Measurements from ENCODE around the gene XRCC5.
A peak's percentile ranks its signal among the peaks of the same experiment; 100 is the strongest.
"Not testable (repeated sequence)": the region's sequence is repeated elsewhere in the genome, so short reads cannot be mapped to it uniquely, and the experiment has no call there.

The XRCC5 gene

DNA sequence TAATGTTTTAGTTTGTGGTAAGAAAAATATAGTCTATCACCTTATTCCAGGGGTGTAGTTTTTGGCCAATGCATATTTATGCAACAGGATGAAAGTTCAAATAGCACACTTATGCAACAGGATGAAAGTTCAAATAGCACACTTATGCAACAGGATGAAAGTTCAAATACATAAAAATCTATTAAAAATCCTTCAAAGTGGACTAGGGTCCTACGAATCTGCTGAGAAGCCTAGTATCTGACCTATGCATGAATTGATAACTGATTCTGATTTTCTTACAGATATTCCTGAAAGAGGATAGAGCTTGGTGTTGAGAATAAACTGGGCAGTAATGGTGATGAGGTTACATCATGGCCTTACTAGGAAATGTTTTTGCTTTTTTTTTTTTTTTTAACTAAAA, 30.4 kb upstream of the XRCC5 start:
- Histone ChIP-seq H3K79me2 (ENCODE audit: insufficient read depth, low read length) (no peaks in the 10 kb centered on the region), H3F3A (ENCODE audit: insufficient read depth, low read length) (no peaks in the 10 kb centered on the region), H3K4me1 (ENCODE audit: insufficient read depth, low read length, severe bottlenecking) (peaks cover 13% of the 10 kb centered on the region), H3K9me2 (ENCODE audit: low read depth, low read length) (no peaks in the 10 kb centered on the region), H3K4me2 (ENCODE audit: low read length) (no peak overlapping the region), H3K4me3 (ENCODE audit: low read depth, low read length, poor library complexity, severe bottlenecking) (no peak overlapping the region), H3K27ac (ENCODE audit: low read depth, low read length, poor library complexity, severe bottlenecking) (no peak overlapping the region), H4K20me1 (ENCODE audit: insufficient read depth, low read length) (no peaks in the 10 kb centered on the region), H3K27me3 (ENCODE audit: insufficient read depth, low read length) (no peaks in the 10 kb centered on the region; the same call in 1 of the 2 replicates), H3K9me3 (ENCODE audit: low read length) (no peaks in the 10 kb centered on the region), H3K36me3 (ENCODE audit: insufficient read depth, low read length) (no peaks in the 10 kb centered on the region), H2AFZ (ENCODE audit: low read length) (no peak overlapping the region), H3K9ac (ENCODE audit: low read length) (no peak overlapping the region)
- TF ChIP-seq EZH2 (IDR thresholded peaks at IDR 0.05; ENCODE audit: borderline replicate concordance, low read length) (no peak), CTCF (IDR thresholded peaks at IDR 0.05; ENCODE audit: low read length) (no peak)

DNA sequence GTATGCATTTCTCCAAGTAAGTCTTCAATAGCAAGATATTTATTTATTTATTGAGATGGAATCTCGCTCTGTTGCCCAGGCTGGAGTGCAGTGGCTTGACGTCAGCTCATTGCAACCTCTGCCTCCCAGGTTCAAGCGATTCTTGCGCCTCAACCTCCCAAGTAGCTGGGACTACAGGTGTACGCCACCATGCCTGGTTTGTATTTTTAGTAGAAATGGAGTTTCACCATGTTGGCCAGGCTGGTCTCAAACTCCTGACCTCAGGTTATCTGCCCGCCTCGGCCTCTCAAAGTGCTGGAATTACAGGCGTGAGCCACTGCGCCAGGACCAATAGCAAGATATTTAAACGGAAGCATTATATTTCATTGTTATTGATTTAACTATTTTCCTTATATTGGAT, 29.1 kb upstream of the XRCC5 start:
- H4K20me1 ChIP-seq (ENCODE audit: insufficient read depth, low read length); H3F3A ChIP-seq (ENCODE audit: insufficient read depth, low read length); H3K36me3 ChIP-seq (ENCODE audit: insufficient read depth, low read length); H3K79me2 ChIP-seq (ENCODE audit: insufficient read depth, low read length); H3K9me2 ChIP-seq (ENCODE audit: low read depth, low read length); H3K4me2 ChIP-seq (ENCODE audit: low read length); H3K9me3 ChIP-seq (ENCODE audit: low read length); H3K9ac ChIP-seq (ENCODE audit: low read length); H3K4me3 ChIP-seq (ENCODE audit: low read depth, low read length, poor library complexity, severe bottlenecking); H3K27me3 ChIP-seq (ENCODE audit: insufficient read depth, low read length); H3K27ac ChIP-seq (ENCODE audit: low read depth, low read length, poor library complexity, severe bottlenecking); H2AFZ ChIP-seq (ENCODE audit: low read length): not testable (repeated sequence)
- H3K4me1 ChIP-seq (ENCODE audit: insufficient read depth, low read length, severe bottlenecking), result peaks cover 19% of the 10 kb centered on the region

DNA sequence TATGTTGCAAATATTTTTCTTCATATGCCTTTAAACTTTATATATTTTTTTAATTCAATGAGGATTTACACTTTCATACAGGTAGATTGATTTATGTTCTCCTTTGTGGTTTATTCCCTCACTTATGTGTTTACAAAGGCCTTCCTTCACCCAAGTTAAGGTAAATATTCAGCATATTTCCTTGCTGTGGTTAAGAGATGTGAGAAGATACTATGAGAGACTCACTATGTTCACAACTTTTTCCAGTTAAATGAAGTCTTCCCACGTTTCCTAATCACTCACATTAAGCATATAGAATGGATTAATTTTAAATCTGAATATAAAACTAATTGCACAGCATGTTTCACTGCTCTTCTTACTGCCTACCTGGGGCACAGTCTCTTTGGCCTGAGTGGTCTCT, 28.1 kb upstream of the XRCC5 start:
- Histone ChIP-seq H3K4me2 (ENCODE audit: low read length) (peak overlapping the region; percentile 78), H4K20me1 (ENCODE audit: insufficient read depth, low read length) (no peaks in the 10 kb centered on the region), H3F3A (ENCODE audit: insufficient read depth, low read length) (no peaks in the 10 kb centered on the region), H3K4me1 (ENCODE audit: insufficient read depth, low read length, severe bottlenecking) (peaks cover 19% of the 10 kb centered on the region), H3K27ac (ENCODE audit: low read depth, low read length, poor library complexity, severe bottlenecking) (no peak overlapping the region), H3K79me2 (ENCODE audit: insufficient read depth, low read length) (no peaks in the 10 kb centered on the region), H3K9ac (ENCODE audit: low read length) (peak overlapping the region; percentile 61; the same call in 1 of the 2 replicates), H3K27me3 (ENCODE audit: insufficient read depth, low read length) (no peaks in the 10 kb centered on the region), H3K9me3 (ENCODE audit: low read length) (no peaks in the 10 kb centered on the region), H3K36me3 (ENCODE audit: insufficient read depth, low read length) (no peaks in the 10 kb centered on the region), H3K9me2 (ENCODE audit: low read depth, low read length) (no peaks in the 10 kb centered on the region), H2AFZ (ENCODE audit: low read length) (no peak overlapping the region), H3K4me3 (ENCODE audit: low read depth, low read length, poor library complexity, severe bottlenecking) (peak overlapping the region; percentile 59)
- TF ChIP-seq EZH2 (IDR thresholded peaks at IDR 0.05; ENCODE audit: borderline replicate concordance, low read length), result no peak
- TF ChIP-seq CTCF (IDR thresholded peaks at IDR 0.05; ENCODE audit: low read length), result no peak

DNA sequence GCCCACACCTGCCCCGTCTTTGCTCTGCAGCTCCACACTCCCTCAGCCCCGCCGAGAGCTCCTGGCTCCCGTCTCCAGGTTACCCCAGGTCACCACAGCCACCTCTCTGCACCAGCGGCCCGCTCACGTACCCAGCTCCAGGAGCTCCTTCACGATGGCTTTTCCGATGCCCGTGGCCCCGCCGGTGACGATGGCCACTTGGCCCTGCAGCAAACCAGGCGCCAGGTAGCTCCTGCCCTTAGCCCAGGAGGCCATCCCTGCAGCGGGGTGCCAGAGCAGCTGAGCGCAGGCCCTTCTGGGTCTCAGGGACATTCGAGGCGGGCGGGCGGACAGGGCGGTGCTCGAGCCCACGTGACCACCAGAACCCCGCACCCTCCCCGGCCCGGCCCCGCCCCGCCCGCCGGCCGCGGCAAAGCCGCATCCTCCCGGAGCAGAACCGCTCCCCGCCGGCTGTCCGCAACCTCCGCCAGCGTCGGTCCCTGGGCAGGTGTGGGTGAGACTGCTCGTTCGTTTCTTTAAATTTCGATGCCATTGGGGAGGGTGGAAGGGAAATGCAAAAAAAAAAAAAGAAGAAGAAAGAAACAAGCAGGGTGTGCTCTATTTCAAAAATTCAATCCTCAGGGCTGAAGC, 27.5 kb upstream of the XRCC5 start, which contains the start of the genes PECR and TMEM169:
Gene PECR, minus strand, starts transcription at position 323 of the 630 bp plus-strand sequence. Its CDS starts 68 bp downstream, at position 255.
Gene TMEM169, plus strand, starts transcription at position 433 of the 630 bp plus-strand sequence. CDS start 14,045 bp downstream, outside the sequence.
- H3K27ac ChIP-seq (ENCODE audit: low read depth, low read length, poor library complexity, severe bottlenecking), result no peak within 1 kb of the TSS
- peak within 1 kb of the TSS; percentile 78 for H3K4me2 ChIP-seq (ENCODE audit: low read length)

More for the DNA sequence above, 27.5 kb upstream of the XRCC5 start, which contains the start of the genes PECR and TMEM169:
- Histone ChIP-seq H3K9me2 (ENCODE audit: low read depth, low read length) (no peaks in the 10 kb centered on the region), H3F3A (ENCODE audit: insufficient read depth, low read length) (no peaks in the 10 kb centered on the region), H3K9ac (ENCODE audit: low read length) (peak within 1 kb of the TSS; percentile 61), H3K79me2 (ENCODE audit: insufficient read depth, low read length) (no peaks in the 10 kb centered on the region), H2AFZ (ENCODE audit: low read length) (no peak within 1 kb of the TSS), H3K4me3 (ENCODE audit: low read depth, low read length, poor library complexity, severe bottlenecking) (peak within 1 kb of the TSS; percentile 59), H3K4me1 (ENCODE audit: insufficient read depth, low read length, severe bottlenecking) (peaks cover 19% of the 10 kb centered on the region), H3K36me3 (ENCODE audit: insufficient read depth, low read length) (no peaks in the 10 kb centered on the region), H3K9me3 (ENCODE audit: low read length) (no peaks in the 10 kb centered on the region), H4K20me1 (ENCODE audit: insufficient read depth, low read length) (no peaks in the 10 kb centered on the region), H3K27me3 (ENCODE audit: insufficient read depth, low read length) (no peaks in the 10 kb centered on the region)
- TF ChIP-seq CTCF (IDR thresholded peaks at IDR 0.05; ENCODE audit: low read length) (no peak), EZH2 (IDR thresholded peaks at IDR 0.05; ENCODE audit: borderline replicate concordance, low read length) (no peak)

Measured in OCI-LY1 (cell line).